Inferior parietal cortex (tissue), 1 donor: ENCODE data around the gene CCDC57.
A peak's percentile ranks its signal among the peaks of the same experiment; 100 is the strongest.

Source experiments
- DNase-seq: peaks from one replicate; pipeline ENCODE4 v3.0.0-alpha.2; 2016; ENCODE audit errors: extremely low spot score

CCDC57 gene

DNA sequence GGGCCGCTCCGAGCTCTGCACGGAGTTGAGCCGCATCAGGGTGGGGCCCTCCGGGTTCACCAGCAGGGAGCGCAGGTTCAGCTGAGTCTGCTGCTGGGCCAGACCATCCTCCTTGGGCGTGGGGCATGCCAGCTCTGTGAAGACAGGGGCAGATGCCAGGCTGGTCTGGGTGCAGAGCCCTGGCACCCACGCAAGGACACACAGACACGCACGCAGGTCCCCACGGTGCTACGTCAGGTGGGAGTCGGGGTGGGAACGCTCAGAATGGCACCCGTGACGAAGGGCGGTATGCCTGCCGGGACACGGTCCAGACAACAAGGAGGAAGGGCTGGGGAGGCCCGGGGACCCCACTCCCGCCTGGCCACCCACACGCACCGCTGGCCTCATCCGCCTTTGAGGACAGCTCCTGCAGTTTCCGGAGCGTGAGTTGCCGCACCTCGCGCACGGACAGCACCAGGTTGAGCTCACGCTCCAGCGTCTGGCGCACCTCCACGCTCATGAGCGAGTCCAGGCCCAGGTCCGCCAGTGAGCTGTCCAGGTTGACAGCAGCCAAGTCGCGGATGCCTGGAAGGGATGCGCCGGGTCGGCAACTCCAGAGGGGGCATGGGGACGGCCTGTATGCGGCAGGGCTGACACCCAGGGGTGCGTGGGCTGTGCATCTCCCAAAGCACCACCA is 131.7 kb downstream of the CCDC57 start:
- DNase-seq, result no peak

- no peak for DNase-seq
Observed at GRCh38 chr17:82080048-82080788, 132.4 kb downstream of the CCDC57 start.

DNA sequence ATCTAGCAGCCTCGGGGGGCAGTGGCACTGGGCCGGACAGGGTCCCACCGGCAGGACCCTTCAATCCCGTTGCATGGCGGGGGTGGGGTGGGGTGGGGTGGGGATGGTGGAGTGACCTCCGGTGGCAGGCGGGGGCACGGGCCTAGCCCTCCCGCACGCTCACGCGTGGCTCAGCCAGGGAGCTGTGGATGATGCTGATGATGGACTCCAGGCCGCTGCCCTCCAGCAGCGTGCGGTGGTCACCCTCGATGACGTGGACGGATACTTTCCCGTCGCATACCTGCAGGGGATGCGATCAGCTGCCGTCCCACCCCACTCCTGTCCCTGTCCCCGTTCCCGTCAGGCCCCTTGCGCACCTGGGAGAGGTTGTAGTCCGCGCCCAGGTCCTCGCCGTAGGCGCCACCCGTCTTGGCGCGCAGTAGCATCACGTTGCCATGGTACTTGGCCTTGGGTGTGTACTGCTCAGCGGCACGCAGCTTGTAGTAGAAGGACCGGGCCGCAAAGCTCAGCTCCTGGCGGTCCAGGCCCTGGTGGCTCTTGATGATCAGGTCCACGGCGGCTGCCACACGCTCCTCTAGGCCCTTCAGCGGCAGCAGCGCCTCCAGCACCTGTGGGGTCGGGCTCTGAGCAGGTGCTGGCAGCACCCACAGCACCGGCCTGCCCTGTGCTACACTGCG is 133.5 kb downstream of the CCDC57 start:
- DNase-seq, result no peak

DNA sequence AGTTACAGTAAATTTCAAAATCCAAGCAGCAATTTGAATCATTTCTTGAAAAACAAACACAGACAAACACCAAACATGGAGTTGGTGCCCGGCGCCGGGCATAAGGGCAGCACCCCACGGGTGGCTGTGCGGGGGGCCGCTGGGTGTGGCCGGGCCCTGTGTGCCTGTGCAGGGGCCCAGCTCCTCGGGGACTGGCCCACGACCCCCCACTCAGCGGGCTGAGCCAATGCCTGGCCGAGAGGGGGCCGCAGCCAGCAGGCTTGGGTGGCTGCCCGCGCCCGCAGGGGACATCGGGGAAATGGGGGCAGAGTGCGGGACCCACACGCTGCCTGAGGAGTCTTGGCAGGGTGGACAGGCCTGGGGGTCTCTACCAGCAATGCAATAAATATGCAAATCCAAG is 134.2 kb downstream of the CCDC57 start:
- DNase-seq, result no peak

- DNase-seq, result peak; percentile 29
Observed at GRCh38 chr17:82077617-82078358, 134.9 kb downstream of the CCDC57 start.

GRCh38 chr17:82076785-82077591 is 135.7 kb downstream of the CCDC57 start:
- no peak for DNase-seq

- DNase-seq, result no peak
Observed at GRCh38 chr17:82076018-82076784, 136.4 kb downstream of the CCDC57 start.

GRCh38 chr17:82073446-82073845 is 139.2 kb downstream of the CCDC57 start:
- DNase-seq, result no peak

DNA sequence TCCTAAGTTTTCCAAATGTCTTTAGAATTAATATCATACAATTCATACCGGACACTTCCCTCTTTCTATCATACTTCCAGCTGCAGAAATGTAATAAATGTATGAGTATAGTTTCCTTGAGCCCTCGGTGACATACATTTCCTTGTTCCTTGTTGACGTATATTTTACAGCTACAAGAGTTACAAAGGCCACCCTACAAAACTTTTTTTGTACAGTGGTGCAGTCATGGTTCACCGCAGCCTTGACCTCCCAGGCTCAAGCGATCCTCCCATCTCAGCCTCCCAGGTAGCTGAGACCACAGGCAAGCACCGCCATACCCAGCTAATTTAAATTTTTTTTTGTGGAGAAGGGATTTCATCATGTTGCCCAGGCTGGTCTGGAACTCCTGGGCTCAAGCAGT is 139.8 kb downstream of the CCDC57 start:
- no peak for DNase-seq

- no peak for DNase-seq
Observed at GRCh38 chr17:82070611-82071010, 142.0 kb downstream of the CCDC57 start.

DNA sequence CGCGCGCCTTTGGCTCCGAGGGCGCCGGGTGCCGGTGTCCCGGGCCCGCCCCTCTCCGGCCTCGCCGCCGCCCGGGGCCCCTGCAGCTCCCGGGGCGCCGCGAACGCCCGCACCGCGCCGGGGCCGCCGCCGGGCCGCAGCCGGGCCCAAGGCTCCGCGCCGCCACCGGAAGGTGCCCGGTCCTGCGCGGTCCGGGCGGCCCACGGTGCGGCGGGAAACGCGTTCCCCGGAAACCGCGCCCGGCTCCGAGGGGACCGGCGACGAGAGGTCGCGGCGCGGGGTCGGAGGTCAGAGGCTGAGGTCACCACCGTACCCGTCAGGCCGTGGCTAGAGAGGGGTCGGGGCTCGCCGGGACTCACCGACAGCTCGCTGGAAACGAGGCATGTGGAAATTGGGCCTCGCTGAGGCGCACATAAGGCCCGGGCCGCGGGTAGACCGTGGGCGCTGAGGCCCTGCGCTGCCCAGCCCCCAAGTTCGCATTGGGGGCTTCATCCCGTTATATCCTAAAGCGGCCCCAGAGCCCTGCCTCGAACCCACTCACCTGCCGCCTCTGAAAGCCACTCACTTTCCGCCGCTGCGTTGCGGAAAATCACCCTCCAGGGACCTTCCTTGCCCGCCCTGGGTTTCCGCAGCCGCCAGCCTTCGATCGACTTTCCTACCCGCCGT is 146.9 kb downstream of the CCDC57 start, which contains the start of gene DUS1L:
TSS of gene DUS1L (minus strand) at position 167 of the 666 bp plus-strand sequence. CDS start 745 bp downstream, outside the sequence.
- peak; percentile 65 for DNase-seq

DNA sequence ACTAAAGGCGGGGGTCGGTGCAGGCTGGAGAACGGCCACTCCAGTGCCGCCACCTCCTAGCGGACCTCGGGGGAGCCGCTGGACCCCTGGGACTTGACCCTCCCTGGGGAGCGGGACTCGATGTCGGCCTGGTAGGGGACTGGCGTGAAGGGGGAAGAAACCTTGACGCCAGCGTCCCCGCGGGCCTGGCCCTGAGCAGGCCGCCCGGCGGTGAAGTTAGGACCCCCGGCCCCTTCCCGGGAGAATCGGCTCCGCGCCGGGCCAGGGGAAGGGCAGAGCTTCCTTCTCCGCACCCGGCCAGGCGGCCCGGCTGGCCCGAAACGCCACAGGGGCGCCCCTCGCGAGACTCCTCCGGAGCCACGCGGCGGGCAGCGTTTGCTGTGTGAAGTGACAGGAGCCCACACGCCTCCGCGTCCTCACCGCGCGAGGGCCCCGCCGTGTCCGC is 147.4 kb downstream of the CCDC57 start:
- DNase-seq, result no peak

- DNase-seq, result no peak
Observed at GRCh38 chr17:82064433-82065192, 148.0 kb downstream of the CCDC57 start.

DNA sequence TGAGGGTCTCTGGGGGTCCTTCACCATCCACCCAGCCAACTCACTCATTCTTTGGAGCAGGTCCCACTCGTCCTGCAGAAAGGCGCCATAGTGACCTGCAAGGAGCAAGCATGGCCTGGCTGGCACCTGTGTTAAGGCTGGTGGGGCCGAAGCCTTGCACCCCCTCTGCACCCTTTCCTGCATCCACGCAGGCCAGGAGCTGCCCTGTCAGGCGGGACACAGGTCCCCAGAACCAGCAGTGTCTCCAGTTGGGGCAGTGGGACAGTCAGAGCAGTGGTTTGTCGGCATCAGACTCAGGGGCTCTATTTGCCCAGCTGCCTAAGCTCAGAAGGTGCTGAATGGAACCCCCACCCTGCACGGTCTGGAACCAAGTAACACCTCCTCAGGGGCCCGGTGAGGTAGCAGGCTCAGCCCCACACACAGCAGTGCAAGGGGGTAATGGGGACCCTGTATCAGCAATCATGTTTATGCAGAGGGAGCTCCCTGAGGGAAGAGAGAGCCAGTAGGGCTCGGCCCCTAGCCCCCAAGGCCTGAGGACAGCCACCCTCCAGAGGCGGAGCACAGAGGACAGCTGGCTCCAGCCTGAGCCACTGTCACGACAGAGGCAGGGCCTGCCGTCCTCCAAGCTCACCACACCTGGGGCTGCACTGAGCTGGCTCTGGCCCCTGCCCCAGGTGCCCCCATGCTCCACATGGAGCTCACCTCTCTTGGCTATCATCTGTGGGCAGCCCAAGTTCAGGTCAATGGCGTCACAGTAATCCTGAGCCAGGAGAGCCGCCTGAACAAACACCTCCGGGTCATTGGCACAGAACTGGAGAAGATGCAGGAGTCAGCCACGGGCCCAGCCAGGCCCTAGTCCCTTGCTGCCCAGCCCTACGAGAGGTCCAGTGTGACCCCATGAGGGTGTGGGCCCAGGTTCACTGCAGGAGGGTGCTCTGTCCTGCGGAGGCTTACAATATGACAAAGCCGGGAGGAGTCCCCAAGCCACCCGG is 148.9 kb downstream of the CCDC57 start:
- DNase-seq, result no peak

- DNase-seq, result no peak
Observed at GRCh38 chr17:82062984-82063368, 149.7 kb downstream of the CCDC57 start.

GRCh38 chr17:82062076-82062983 is 150.3 kb downstream of the CCDC57 start:
- no peak for DNase-seq
